Hepatocyte (in vitro differentiated cells): ENCODE measurements around the gene RPL36A. TPM values are rescaled to one million over a fixed set of nuclear protein-coding genes. Genes with fewer than 3 reads are reported as not detected.

Experiments used
- DNase-seq: peaks from one replicate; pipeline ENCODE4 v3.0.0-alpha.2; 2016; ENCODE audit warnings: low spot score
- H2AFZ ChIP-seq: fragments of 200-600 bp; sonication (generic); 2 replicates; pipeline ENCODE4 v1.6.0; 2016; ENCODE audit warnings: antibody characterized with exemption, mild to moderate bottlenecking
- H3K27ac ChIP-seq: fragments of 200-600 bp; sonication (generic); 2 replicates; pipeline ENCODE4 v1.5.1; 2016; ENCODE audit warnings: mild to moderate bottlenecking
- H3K27me3 ChIP-seq: fragments of 200-600 bp; sonication (generic); 2 replicates; pipeline ENCODE4 v1.6.1; 2016
- H3K36me3 ChIP-seq: fragments of 200-600 bp; sonication (generic); replicated peaks from 2 replicates; pipeline ENCODE4 v1.5.1; 2016; ENCODE audit warnings: low read depth; ENCODE audit not compliant: insufficient read depth
- H3K4me1 ChIP-seq: fragments of 200-600 bp; sonication (generic); 2 replicates; pipeline ENCODE4 v1.5.1; 2016; ENCODE audit warnings: mild to moderate bottlenecking, moderate library complexity; ENCODE audit not compliant: insufficient read depth
- H3K4me2 ChIP-seq: fragments of 200-600 bp; sonication (generic); 2 replicates; pipeline ENCODE4 v1.6.0; 2016
- H3K4me3 ChIP-seq: fragments of 200-600 bp; sonication (generic); 2 replicates; pipeline ENCODE4 v1.5.1; 2016; ENCODE audit warnings: mild to moderate bottlenecking
- H3K79me2 ChIP-seq: fragments of 200-600 bp; sonication (generic); 2 replicates; pipeline ENCODE4 v1.6.0; 2017; ENCODE audit warnings: mild to moderate bottlenecking
- H3K9me2 ChIP-seq: fragments of 200-600 bp; sonication (generic); replicated peaks from 2 replicates; pipeline ENCODE4 v1.6.0; 2017; ENCODE audit warnings: mild to moderate bottlenecking; ENCODE audit not compliant: insufficient read depth
- H3K9me3 ChIP-seq: fragments of 200-600 bp; sonication (generic); 2 replicates; pipeline ENCODE4 v1.5.1; 2016; ENCODE audit warnings: low read depth, mild to moderate bottlenecking
- H4K20me1 ChIP-seq: fragments of 200-600 bp; sonication (generic); 2 replicates; pipeline ENCODE4 v1.6.0; 2016; ENCODE audit warnings: mild to moderate bottlenecking; ENCODE audit not compliant: insufficient read depth, poor library complexity, severe bottlenecking
- CTCF ChIP-seq: fragments of 200-600 bp; sonication (generic); IDR thresholded peaks from 2 replicates; pipeline ENCODE4 v1.5.1; 2016; ENCODE audit warnings: antibody characterized with exemption, mild to moderate bottlenecking; ENCODE audit not compliant: poor library complexity
- EZH2 ChIP-seq: fragments of 200-600 bp; sonication (generic); IDR thresholded peaks from 2 replicates; pipeline ENCODE4 v1.6.1; 2016; ENCODE audit warnings: antibody characterized with exemption, mild to moderate bottlenecking, borderline replicate concordance
- EZH2phosphoT487 ChIP-seq: fragments of 200-600 bp; sonication (generic); IDR thresholded peaks from one replicate; pipeline ENCODE4 v1.6.1; 2018; ENCODE audit warnings: antibody characterized with exemption, mild to moderate bottlenecking, low read depth, moderate library complexity; ENCODE audit not compliant: unreplicated experiment, severe bottlenecking
- WGBS: methylation state at CpG from one replicate; pipeline ENCODE4 v1.1.6; 2016; ENCODE audit warnings: low lambda C conversion rate; ENCODE audit errors: missing lambda C conversion rate; 5-methylcytosine and 5-hydroxymethylcytosine counted together
- polyA plus RNA-seq: library from polyadenylated mRNA; unstranded; fragments of >200 nt; fragmentation: Nextera tagmentation; extraction: Ambion mirVana; gene quantifications from 2 replicates; pipeline ENCODE4 v1.2.1, GENCODE V29; 2016
- total RNA-seq: library from RNA; depleted of rRNA; stranded (reverse); fragments of >200 nt; gene quantifications from 2 replicates; pipeline ENCODE4 v1.2.3, GENCODE V29; 2014

Gene RPL36A
- total and polyA plus RNA-seq, 2 experiments from 2014 or later, result 245 to 2,118 TPM

GRCh38 chrX:101417981-101418841 is 27.4 kb downstream of the RPL36A start:
- Histone ChIP-seq H3K27me3 (no peaks in the 10 kb centered on the region), H3K27ac (peak overlapping the region; percentile 97), H4K20me1 (no peaks in the 10 kb centered on the region), H3K9me2 (no peaks in the 10 kb centered on the region), H3K4me1 (peaks cover 11% of the 10 kb centered on the region), H3K9me3 (no peaks in the 10 kb centered on the region), H3K4me2 (peak overlapping the region; percentile 78), H3K36me3 (no peaks in the 10 kb centered on the region), H3K79me2 (peaks cover under 1% of the 10 kb centered on the region), H3K4me3 (peak overlapping the region; percentile 30), H2AFZ (peak overlapping the region; percentile 82)
- WGBS, result 45% methylated on average over 45 of the region's 56 CpGs
- no peak for TF ChIP-seq EZH2phosphoT487
- TF ChIP-seq EZH2, result no peak
- TF ChIP-seq CTCF, result no peak
- DNase-seq, result peak; percentile 54

- Histone ChIP-seq H3K79me2 (no peaks in the 10 kb centered on the region), H3K9me2 (no peaks in the 10 kb centered on the region), H3K27me3 (no peaks in the 10 kb centered on the region), H4K20me1 (no peaks in the 10 kb centered on the region), H3K27ac (peak overlapping the region; percentile 97), H3K4me2 (peak overlapping the region; percentile 78), H2AFZ (no peak overlapping the region), H3K9me3 (no peaks in the 10 kb centered on the region), H3K4me3 (no peak overlapping the region), H3K4me1 (peaks cover 11% of the 10 kb centered on the region), H3K36me3 (no peaks in the 10 kb centered on the region)
- no peak for DNase-seq
- TF ChIP-seq CTCF (no peak), EZH2phosphoT487 (no peak), EZH2 (no peak)
- 40% methylated on average over 2 of the region's 2 CpGs for whole genome bisulfite sequencing
Measured at GRCh38 chrX:101419489-101419888, 28.7 kb downstream of the RPL36A start.

- H3K9me3 ChIP-seq, result no peaks in the 10 kb centered on the region
- H3K4me2 ChIP-seq, result no peak overlapping the region
- WGBS, result 72% methylated on average over 2 of the region's 2 CpGs
- no peak overlapping the region for H3K27ac ChIP-seq
- no peak overlapping the region for H2AFZ ChIP-seq
- no peak for DNase-seq
- H4K20me1 ChIP-seq, result no peaks in the 10 kb centered on the region
- no peaks in the 10 kb centered on the region for H3K27me3 ChIP-seq
- no peaks in the 10 kb centered on the region for H3K79me2 ChIP-seq
- H3K4me1 ChIP-seq, result no peaks in the 10 kb centered on the region
- H3K36me3 ChIP-seq, result no peaks in the 10 kb centered on the region
- no peak for TF ChIP-seq EZH2phosphoT487
- no peak for TF ChIP-seq CTCF
- H3K9me2 ChIP-seq, result no peaks in the 10 kb centered on the region
- no peak overlapping the region for H3K4me3 ChIP-seq
Measured at GRCh38 chrX:101427954-101428353, 37.1 kb downstream of the RPL36A start.
